Kasumi-1 (cell line): Measurements from ENCODE around the gene WNT16.
A peak's percentile ranks its signal among the peaks of the same experiment; 100 is the strongest.
"Not testable (repeated sequence)": the region's sequence is repeated elsewhere in the genome, so short reads cannot be mapped to it uniquely, and the experiment has no call there.

Experiments
- DNase-seq, 2 experiments: peaks; one replicate each; lab custom pipeline; 2025; lab: John Stamatoyannopoulos, UW

Gene WNT16

GRCh38 chr7:121328508-121329190, at the start of gene WNT16:
WNT16 (plus strand) TSS chr7:121329000; CDS start chr7:121329293, 293 bp downstream.
- no peak for DNase-seq

- DNase-seq: no peak
Observed at GRCh38 chr7:121279060-121279620, 49.7 kb upstream of the WNT16 start.

- DNase-seq: no peak
Observed at GRCh38 chr7:121279822-121280221, 49.0 kb upstream of the WNT16 start.

- DNase-seq: no peak
Observed at GRCh38 chr7:121280656-121281055, 48.1 kb upstream of the WNT16 start.

- no peak for DNase-seq
Observed at GRCh38 chr7:121282129-121282528, 46.7 kb upstream of the WNT16 start.

GRCh38 chr7:121285066-121285667, 43.6 kb upstream of the WNT16 start:
- DNase-seq: no peak

GRCh38 chr7:121286186-121286585, 42.6 kb upstream of the WNT16 start:
- no peak for DNase-seq

GRCh38 chr7:121286742-121287734, 41.8 kb upstream of the WNT16 start:
- peak; percentile 22 to 25 for DNase-seq

- no peak for DNase-seq
Observed at GRCh38 chr7:121288894-121289293, 39.9 kb upstream of the WNT16 start.

GRCh38 chr7:121289930-121290329, 38.9 kb upstream of the WNT16 start:
- not testable (repeated sequence) for DNase-seq

- DNase-seq: no peak
Observed at GRCh38 chr7:121294448-121294992, 34.3 kb upstream of the WNT16 start.

- DNase-seq: no peak
Observed at GRCh38 chr7:121297843-121298242, 31.0 kb upstream of the WNT16 start.

- DNase-seq: no peak
Observed at GRCh38 chr7:121298831-121299239, 30.0 kb upstream of the WNT16 start.

- DNase-seq: no peak
Observed at GRCh38 chr7:121300685-121301420, 27.9 kb upstream of the WNT16 start.

- DNase-seq: no peak
Observed at GRCh38 chr7:121301446-121302213, 27.2 kb upstream of the WNT16 start.

GRCh38 chr7:121302214-121302745, 26.5 kb upstream of the WNT16 start:
- no peak for DNase-seq

- no peak for DNase-seq
Observed at GRCh38 chr7:121303422-121304101, 25.2 kb upstream of the WNT16 start.

- no peak for DNase-seq
Observed at GRCh38 chr7:121304102-121304658, 24.6 kb upstream of the WNT16 start.

GRCh38 chr7:121305109-121305508, 23.7 kb upstream of the WNT16 start:
- DNase-seq: no peak
